GM21423 (cell line): ENCODE measurements around the gene NTN1.
"Not testable (repeated sequence)": the region's sequence is repeated elsewhere in the genome, so short reads cannot be mapped to it uniquely, and the experiment has no call there.

Experiments used
- ATAC-seq: cut with Tn5 transposase; IDR thresholded peaks from one replicate; pipeline ENCODE4 v1.9.1; 2021; ENCODE audit warnings: mild to moderate bottlenecking, moderate library complexity; ENCODE audit not compliant: unreplicated experiment

Gene NTN1

DNA sequence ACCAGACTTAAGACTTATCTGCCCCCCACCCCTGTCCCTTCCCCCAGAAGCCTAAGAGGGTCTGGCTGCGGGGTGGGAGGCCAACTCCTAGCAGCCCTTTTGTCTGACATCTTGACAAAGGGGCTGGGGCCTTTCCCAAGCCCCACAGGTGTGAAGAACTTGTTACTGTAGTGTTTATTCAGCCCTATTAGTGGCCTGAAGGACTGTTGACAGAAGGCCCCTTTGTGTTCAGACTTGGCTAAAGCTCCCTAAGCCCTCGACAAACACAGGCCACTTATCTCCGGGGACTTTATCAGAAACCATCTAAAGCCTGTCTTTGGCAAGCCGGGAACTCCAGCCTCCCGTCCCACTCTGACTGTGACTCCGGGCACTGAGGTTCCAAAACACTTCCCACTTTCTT lies 129.8 kb downstream of the NTN1 start:
- ATAC-seq: no peak

GRCh38 chr17:9151740-9152139 lies 130.4 kb downstream of the NTN1 start:
- not testable (repeated sequence) for ATAC-seq

DNA sequence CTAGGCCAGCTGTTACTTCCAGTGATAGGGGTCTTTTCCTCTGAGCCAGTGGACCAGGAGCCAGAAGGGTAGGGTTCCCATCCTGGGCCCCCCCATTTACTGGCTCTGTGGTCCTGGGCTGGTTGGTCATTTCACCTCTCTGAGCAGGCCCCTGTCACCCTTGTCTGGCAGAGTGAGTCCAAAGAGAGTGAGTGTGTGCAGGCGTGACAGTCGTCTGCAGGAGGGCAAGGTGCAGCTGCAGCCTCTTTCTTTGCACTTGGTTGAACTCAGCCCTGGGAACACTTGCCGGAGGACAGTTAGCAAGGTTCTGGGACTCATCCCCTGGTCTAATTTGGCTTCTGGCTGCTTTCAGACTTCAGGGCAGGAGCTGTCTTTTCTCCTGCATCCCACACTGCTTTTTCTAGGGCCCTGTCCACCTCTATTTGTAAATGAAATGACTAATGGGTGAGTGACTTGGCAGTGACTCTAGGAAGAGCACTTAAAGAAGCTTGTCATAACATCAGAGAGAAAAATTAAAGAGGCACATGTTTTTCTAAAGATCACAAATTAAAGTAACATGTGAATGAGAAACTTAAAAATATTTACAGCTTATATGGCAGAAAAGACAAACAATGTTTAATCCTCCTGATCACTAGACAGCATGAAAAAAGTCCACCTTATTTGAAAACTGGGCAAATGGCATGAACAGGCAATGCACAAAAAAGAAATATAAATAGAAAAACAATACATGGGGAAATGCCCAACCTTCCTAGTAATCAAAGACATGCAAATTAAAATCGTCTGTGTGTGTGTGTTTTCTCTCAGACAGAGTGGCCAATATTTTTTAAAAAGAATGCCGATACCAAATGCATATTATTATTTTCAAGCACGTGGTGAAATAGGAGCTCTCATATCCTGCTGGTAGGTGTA lies 137.5 kb downstream of the NTN1 start:
- no peak for ATAC-seq

DNA sequence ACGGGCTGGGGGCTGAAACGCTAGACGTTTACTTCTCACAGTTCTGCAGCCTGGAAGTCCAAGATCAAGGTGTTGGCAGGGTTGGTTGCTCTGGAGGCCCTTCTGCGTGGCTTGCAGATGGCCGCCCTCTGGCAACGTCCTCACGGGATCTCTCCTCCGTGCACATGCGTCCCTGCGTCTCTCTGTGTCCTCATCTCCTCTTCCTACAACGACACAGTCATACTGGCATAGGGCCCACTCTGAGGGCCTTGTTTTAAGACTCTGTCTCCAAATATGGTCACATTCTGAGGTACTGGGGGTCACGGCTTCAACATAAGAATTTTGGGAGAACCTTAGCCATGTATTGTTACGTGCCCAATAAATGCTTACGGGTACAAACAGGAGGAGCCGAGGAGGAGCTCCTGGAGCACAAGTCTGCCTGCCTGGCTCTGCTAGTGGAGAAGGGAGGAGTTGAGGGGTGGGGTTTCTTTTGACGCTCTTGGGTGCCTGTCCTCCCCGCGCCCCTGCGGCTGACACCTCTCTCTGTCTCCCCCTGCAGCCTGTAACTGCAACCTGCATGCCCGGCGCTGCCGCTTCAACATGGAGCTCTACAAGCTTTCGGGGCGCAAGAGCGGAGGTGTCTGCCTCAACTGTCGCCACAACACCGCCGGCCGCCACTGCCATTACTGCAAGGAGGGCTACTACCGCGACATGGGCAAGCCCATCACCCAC lies 141.1 kb downstream of the NTN1 start:
- ATAC-seq: no peak

- ATAC-seq: no peak
Observed at GRCh38 chr17:9166788-9167187, 145.5 kb downstream of the NTN1 start.

GRCh38 chr17:9167379-9167778 lies 146.1 kb downstream of the NTN1 start:
- ATAC-seq: no peak

- ATAC-seq: no peak
Observed at GRCh38 chr17:9169116-9169515, 147.8 kb downstream of the NTN1 start.

DNA sequence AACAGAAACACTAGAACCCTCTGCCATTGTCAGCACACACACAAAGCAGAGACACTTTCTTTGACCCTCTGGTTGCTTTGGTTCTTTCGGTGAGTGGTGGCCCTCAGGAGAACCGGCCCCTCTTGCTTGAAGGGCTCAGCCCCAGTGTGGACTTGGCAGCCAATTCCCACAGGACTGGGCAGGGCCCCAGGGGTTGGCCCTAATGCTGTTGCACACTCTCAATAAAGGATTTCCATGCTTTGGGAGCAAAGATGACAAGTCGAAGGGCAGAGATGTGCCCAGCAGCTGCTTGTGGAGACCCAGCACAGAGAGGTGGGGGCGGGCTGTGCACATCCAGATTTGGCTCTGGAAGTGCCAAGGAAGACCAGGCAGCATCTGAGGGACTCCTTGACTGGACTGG lies 149.0 kb downstream of the NTN1 start:
- ATAC-seq: no peak

GRCh38 chr17:9170853-9171252 lies 149.5 kb downstream of the NTN1 start:
- ATAC-seq: no peak

DNA sequence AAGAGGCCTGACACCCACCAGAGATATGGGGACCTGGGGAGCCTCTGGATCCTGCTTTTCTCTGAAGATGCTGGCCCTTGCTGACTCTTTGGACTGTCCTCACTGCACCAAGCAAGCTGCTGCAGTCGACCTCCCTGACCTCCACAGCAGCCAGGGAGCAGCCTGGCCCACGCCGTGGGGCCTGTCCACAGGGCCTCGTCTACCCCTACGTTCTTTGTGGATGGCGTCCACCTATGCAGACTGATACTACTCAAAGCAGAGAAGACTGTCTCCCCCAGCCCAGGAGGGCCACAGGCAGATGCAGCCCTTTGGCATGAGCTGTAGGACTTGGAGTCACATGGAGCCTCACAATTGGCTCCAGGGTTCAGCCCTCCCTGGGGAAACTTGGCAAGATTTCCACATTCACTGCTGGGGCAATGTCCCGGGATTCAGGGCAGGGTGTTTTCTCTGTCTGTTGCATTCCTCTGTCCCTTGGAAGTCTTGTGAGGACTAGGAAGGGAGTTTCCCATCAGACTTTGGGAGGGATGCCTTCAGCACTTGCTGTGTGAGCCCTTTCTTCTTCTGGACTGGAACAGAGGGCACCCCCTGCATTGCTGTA lies 152.2 kb downstream of the NTN1 start:
- ATAC-seq: no peak

DNA sequence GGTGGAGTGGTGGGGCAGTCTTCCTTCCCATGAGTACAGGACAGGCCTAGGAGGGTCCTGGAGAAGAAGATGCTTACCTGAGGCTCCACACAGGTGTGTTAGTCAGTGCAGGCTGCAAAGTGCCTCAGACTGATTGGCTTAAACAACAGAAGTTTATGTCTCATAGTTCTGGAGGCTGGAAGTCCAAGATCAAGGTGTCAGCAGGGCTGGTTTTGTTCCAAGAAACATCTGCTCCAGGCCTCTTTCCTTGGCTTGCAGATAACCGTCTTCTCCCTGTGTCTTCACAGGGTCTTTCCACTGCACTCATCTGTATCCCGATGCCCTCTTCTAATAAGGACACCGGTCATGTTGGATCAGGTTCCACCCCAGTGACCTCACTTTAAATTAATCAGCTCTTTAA lies 153.0 kb downstream of the NTN1 start:
- ATAC-seq: no peak

- ATAC-seq: no peak
Observed at GRCh38 chr17:9174779-9175574, 153.7 kb downstream of the NTN1 start.

- no peak for ATAC-seq
Observed at GRCh38 chr17:9175700-9176467, 154.6 kb downstream of the NTN1 start.

GRCh38 chr17:9177212-9177611 lies 155.9 kb downstream of the NTN1 start:
- ATAC-seq: no peak

GRCh38 chr17:9178319-9178718 lies 157.0 kb downstream of the NTN1 start:
- no peak for ATAC-seq

- ATAC-seq: no peak
Observed at GRCh38 chr17:9179602-9180001, 158.3 kb downstream of the NTN1 start.

GRCh38 chr17:9181640-9182039 lies 160.3 kb downstream of the NTN1 start:
- ATAC-seq: no peak

DNA sequence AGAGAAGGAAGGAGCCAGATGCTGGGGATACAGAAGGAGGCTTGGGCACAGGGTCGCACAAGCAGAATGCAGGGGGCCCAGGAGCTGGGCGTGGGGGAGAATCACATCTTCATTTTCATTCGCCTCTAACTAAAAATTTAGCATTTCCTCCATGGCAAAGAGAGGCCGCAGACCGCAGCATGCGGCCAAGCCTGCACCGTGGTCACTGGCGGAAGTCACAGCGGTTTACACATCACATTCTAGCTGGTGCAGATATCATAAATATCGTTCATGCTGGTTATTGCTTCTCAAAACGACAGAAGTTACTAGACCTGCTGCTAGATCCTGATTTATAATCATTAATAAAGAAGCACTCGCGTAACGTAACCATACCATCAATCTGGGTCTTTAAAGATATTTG lies 162.0 kb downstream of the NTN1 start:
- no peak for ATAC-seq

DNA sequence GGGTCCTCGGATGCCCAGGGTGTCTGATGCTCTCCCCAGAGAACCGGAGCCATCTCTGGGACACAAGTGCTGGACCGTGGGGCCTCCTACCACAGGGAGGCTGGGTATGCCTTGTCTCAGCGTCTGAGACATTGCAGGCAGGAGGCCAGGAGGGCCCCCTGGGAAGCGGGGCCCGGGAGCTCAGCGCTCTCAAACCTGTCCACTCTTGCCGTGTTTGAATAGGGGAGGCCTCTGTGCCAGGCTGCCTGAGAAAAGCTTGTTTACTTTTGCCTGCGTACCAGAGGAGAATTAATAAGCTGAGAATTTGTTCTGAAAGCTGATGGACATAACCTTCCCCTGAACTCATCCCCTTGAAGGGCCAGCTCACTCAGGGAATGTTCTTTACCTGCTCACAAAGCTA lies 163.8 kb downstream of the NTN1 start:
- no peak for ATAC-seq

DNA sequence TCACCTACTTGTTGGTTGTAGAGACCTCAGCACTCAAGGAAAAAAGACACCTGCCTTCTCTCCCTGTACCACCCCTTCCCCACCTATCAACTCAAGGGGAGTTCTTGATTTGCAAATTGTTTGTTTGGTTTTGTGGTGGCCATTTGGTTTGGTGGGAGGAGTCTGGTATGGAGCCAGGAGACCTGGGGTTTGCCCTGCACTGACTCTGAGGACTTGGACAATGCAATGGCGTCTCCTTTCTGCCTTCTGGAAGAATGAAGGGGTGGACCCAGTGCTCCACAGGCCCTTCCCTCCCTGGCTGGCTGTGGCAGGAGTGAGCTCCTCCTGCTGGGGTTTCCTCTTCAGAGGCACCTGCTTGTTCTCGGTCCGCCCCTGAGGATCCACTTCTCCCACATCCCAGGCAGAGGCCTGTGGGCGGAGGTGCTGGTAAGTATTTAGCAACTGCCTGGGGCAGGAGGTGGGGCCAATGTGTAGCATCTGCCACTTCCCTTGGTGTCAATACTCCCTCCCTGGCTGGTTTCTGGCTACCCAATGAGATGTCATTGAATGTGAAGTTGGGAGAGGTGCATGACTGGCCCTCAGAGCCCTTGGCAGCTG lies 164.5 kb downstream of the NTN1 start:
- no peak for ATAC-seq
